Adrenal gland (tissue), 5 donors: ENCODE results near the gene TAF13.

Experiments
- POLR2A ChIP-seq, 2 donors: fragments of 450-650 bp; IDR thresholded peaks; one replicate each; pipeline ENCODE4 v1.6.1; 2017; ENCODE audit warnings: antibody characterized with exemption in 2 of 2, mild to moderate bottlenecking in 2 of 2, moderate library complexity in 1 of 2
- TF ChIP-seq, protein P1 (sequence below), 6 experiments: fragments of 450-650 bp in 4 of 6; fragments of 200-600 bp in 2 of 6; sonication (generic) in 1 of 6; IDR thresholded peaks; 1 replicate in 5 of 6; 2 replicates in 1 of 6; pipeline versions ENCODE4 v1.5.1 to v1.8.0; 2016 to 2021; ENCODE audit warnings: antibody characterized with exemption in 6 of 6, mild to moderate bottlenecking in 2 of 6, moderate library complexity in 1 of 6
- donor health status: DM: no; HTN: no; CAD: no.

DNA sequence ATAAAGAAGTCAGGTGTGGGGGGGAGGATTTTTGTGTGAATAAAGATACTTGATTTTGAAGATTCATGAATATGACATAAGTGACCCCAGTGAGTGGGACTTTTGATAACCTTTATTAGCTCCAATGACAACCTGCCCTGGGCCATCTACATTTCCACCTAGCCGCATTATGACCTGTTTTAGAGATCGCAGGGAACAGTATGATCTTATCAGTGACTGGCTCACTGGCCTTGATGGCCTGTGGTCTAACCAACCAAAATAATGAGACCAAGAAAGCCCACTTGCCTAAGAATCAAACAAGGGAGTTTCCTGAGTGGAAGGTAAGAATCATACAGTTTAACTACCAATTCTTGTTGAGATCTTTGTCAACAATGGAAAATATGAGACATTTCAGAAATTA, 39.9 kb upstream of the TAF13 start:
- TF ChIP-seq, protein P1, sequence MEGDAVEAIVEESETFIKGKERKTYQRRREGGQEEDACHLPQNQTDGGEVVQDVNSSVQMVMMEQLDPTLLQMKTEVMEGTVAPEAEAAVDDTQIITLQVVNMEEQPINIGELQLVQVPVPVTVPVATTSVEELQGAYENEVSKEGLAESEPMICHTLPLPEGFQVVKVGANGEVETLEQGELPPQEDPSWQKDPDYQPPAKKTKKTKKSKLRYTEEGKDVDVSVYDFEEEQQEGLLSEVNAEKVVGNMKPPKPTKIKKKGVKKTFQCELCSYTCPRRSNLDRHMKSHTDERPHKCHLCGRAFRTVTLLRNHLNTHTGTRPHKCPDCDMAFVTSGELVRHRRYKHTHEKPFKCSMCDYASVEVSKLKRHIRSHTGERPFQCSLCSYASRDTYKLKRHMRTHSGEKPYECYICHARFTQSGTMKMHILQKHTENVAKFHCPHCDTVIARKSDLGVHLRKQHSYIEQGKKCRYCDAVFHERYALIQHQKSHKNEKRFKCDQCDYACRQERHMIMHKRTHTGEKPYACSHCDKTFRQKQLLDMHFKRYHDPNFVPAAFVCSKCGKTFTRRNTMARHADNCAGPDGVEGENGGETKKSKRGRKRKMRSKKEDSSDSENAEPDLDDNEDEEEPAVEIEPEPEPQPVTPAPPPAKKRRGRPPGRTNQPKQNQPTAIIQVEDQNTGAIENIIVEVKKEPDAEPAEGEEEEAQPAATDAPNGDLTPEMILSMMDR (IDR thresholded peaks at IDR 0.05), result no peak
- no peak for TF ChIP-seq POLR2A (IDR thresholded peaks at IDR 0.05)
